EH (cell line): Measurements from ENCODE around the gene SRGN.

Experiments
- DNase-seq: peaks from one replicate; pipeline ENCODE4 v3.0.0-alpha.2; 2015; ENCODE audit warnings: low read depth

The SRGN gene

DNA sequence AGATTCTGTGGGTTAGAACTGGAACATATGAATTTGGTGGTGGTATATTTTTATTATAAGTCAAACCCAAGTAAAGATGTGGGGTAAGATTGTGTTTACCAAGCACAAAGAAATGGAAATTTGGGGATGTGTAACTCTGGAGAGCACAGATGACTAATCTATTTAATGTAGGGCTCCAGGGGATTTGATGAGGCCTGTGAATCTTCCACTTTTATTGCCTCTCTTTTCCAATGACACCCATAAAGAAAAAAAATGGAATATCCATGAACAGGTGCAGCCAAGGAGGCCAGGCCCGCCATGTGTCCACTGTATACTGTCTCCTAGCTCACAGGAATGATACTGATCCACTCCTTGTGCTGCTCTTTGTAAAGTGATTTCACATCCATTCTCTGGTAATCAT lies 2.8 kb downstream of the SRGN start:
- peak; percentile 36 for DNase-seq

GRCh38 chr10:69091143-69091651 lies 3.3 kb downstream of the SRGN start:
- DNase-seq: no peak

GRCh38 chr10:69092959-69093850 lies 5.3 kb downstream of the SRGN start:
- DNase-seq: peak; percentile 87

DNA sequence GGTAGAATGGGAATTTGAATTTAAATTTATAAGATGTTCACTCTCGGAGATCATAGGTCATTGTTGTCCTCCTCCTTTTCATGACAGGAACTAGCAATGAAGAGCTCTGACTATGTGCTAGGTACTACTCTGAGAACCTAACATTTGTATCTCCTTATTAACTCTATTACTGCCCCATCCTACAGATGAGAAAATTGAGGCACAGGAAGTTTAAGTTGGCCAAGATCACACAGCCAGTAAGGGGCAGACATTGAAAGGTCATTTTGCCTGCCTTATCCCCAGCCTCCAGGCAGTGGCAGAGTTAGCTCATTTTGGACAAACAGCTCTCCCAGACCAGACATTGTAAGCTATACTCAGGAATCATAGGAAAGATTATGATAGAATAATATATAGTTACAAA lies 6.0 kb downstream of the SRGN start:
- peak; percentile 41 for DNase-seq

DNA sequence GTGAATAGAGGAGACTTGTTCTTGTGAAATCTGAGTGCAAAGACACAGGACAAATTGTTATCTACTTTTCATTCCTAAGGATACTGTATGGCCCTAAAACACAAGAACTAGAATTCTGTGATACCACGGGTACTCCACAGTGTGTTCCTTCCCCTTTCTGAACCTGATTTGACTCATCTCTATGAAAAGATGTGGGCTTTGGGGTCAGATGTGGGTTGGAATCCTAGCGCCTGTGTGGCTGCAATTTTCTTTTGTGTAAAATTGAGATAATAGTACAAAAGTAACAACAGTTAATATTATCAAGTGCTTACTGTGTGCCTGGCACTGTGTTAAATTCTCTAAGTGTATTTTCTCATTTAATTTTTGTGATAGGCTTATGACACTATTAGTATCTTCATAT lies 8.1 kb downstream of the SRGN start:
- no peak for DNase-seq

- DNase-seq: no peak
Measured at GRCh38 chr10:69097729-69098128, 9.8 kb downstream of the SRGN start.

GRCh38 chr10:69100136-69100872 lies 12.4 kb downstream of the SRGN start:
- DNase-seq: no peak

- DNase-seq: peak; percentile 48
Measured at GRCh38 chr10:69101451-69102095, 13.7 kb downstream of the SRGN start.

DNA sequence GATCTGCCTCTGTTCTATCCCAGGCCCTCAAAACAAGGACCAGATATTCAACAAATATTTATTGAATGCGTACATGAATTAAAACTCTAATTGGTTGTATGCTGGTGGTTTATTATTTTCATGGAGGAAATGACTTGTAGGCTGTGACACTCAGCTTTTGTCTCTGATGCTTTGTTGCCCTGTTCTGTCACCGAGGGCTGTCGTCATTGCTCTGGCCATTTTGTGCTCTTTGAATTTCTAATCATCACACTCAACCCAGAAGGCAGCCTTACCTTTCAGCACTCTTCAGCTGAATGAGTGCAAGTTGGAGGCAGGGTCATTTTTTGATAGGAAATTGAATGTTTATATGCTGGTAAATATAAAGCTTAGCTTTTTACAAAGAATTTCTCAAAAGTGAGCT lies 14.5 kb downstream of the SRGN start:
- no peak for DNase-seq

GRCh38 chr10:69103784-69104183 lies 15.9 kb downstream of the SRGN start:
- DNase-seq: no peak

DNA sequence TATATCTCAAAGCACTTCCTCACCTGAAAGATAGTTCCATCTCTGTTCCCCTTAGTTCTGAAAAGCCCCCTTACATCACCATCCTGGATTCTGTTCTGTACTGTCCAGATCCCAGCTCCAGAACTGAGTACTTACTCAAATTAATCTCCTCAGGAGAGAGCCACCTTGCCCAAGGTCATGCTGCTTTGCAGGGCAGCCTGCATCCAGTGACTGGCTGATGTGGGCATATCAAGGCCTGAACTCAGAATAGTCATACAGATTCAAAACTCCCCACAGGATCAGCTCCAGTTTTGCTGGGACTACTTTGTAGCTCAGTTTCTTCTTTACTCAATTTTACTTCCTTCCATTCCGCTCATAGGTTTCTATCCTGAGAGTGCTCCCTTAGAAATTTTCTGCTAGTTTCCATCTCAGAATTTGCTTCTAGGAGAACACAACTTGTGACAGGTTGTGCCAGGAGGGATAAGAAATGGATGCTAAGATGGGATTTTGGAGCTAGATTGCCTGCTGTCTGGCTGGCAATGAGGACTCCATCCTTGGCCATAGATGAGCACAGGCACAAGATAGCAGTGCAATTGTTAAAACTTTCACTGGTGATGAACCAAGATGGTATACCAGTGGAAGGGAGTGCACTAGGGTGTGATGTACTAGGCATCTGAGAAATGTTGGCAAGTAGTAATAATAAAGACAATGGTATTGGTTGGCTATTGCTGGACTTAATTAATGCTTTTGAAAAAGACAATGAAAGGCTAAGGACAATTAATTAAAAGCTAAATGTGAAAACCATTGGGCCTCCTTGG lies 17.3 kb downstream of the SRGN start:
- DNase-seq: no peak

GRCh38 chr10:69107176-69107490 lies 19.2 kb downstream of the SRGN start:
- no peak for DNase-seq

DNA sequence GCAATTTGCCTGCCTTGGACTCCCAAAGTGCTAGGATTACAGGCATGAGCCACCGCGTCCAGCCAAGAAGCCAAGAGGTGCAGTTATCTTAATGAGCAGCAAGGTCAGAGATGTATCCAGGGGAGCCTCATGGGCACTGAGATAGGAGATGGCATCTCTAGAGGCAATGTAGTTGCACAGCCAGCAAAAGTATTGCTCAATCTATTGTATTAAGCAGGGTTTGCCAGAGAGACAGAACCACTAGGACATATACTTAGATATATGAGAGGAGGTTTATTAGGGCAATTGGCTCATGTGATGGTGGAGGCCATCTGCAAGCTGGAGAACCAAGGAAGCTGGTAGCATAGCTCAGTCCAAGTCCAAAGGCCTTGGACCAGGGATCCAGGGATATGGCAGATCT lies 19.8 kb downstream of the SRGN start:
- no peak for DNase-seq

- peak; percentile 25 for DNase-seq
Measured at GRCh38 chr10:69119896-69120295, 32.0 kb downstream of the SRGN start.

DNA sequence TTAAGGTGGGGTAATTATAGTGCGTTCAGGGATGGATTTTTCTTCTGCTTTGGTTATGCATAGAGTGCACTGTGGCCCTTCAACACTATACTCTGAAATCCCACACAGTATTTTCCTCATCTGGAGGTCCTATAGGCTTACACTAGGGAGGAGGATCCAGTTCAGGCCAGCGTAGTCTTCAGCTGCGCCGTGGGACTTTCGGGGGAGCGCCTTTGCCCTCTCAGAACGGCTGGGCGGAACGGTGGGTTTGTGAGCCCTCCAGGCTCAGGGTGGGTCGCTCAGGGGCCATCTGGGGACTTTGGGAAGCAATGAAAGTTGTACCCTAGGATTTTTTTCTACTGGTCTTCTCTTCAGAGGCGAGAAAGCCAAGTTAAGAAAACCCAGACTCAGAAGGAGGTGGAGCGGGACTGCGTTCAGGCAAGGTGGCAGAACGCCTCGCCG lies 35.4 kb downstream of the SRGN start:
- DNase-seq: peak; percentile 77

DNA sequence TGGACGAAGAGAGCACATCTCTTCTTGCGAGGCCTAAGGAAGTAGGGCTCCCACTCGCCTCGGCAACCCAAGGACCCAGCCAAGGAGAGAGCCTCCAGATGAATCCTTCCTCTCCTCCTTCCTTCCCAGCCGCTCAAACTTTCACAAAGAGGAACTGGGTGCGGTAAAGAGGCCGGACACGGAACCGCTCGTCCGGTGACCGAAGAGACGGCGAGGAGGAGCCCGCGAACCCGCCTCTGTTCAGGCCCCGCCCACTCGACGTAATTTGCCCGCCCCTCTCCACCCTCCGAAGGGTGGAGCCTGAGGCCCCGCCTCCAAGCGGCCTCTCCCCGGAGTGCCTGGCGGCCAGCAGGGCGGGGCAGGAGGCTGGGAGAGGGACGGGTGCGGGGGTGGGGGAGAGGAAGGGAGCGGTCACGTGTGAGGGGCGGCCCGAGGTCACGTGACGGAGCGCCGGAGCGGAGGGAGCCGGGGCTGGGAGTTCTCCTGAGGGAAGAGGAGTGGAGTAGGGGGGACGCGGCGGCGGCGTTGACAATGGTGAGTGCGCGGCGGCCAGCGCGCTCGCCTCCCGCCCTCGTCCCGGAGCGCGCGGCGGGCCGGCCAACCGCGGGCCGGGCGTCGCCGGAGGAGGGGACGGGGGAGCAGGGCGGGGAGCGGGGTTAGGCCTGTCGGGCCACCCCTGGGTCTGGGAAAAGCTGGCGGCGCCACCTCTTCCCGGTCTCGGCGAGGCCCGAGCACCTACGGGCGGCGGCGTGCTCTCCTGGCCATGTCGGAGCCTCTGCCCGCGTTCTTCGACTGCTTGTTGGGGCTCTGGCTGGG lies 36.1 kb downstream of the SRGN start, which contains the start of gene VPS26A:
Gene VPS26A, plus strand, starts transcription at position 432 of the 816 bp plus-strand sequence. Its CDS starts 100 bp downstream, at position 532.
- peak; percentile 99 for DNase-seq

DNA sequence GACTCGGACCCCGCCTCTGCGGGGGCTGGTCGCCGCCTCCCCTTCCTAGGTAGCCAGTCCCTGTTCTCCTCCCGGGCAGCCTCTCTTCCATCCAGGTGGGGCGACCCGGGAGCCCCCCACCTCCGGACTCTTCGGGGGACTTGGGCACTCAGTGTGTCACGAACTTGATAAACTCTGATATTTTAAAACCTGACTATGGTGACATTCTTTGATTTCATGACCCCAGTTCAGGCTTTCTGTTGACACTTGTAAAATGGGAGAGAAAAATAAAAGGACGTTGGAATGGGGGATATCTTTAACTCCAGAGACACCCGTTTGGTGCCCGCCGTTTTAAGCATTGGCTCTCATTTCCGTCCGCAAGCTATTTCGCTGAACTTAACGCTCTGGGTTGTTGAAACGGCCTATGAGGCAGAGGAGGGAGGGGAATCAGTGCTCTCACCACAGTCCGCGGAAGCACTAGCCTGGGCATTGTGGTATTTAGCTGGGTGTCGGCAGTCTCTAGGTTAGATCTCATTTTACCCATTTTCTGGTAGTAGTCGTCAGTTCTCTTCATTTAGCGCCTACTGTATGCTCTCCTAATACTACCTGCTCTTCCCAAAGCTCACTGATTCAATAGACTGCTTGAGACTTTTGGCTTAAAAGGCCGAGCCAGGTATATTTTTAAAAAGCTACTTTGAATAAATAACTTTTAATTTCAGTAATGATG lies 36.8 kb downstream of the SRGN start:
- peak; percentile 78 for DNase-seq

GRCh38 chr10:69125554-69125953 lies 37.7 kb downstream of the SRGN start:
- no peak for DNase-seq

- DNase-seq: peak; percentile 41
Measured at GRCh38 chr10:69130251-69130650, 42.3 kb downstream of the SRGN start.

- DNase-seq: peak; percentile 43
Measured at GRCh38 chr10:69139961-69140360, 52.1 kb downstream of the SRGN start.
